GM12864 (cell line): ENCODE results near the gene EIF2D.
"Not testable (repeated sequence)": the region's sequence is repeated elsewhere in the genome, so short reads cannot be mapped to it uniquely, and the experiment has no call there.

Experiments used
- DNase-seq: peaks from one replicate; pipeline ENCODE4 v3.0.0-alpha.2; 2011; ENCODE audit warnings: low read depth
- H3K4me3 ChIP-seq: 2 replicates; pipeline ENCODE4 v1.5.1; 2011; ENCODE audit warnings: mild to moderate bottlenecking, low read depth, low read length, control low read depth
- CTCF ChIP-seq: IDR thresholded peaks from 2 replicates; pipeline ENCODE4 v1.5.1; 2011; ENCODE audit warnings: low read depth, mild to moderate bottlenecking, moderate library complexity, low read length, control low read depth, inconsistent platforms; ENCODE audit errors: missing control alignments

The EIF2D gene

GRCh38 chr1:206581571-206581981 lies 30.7 kb downstream of the EIF2D start:
- no peak for DNase-seq
- H3K4me3 ChIP-seq: no peak overlapping the region
- no peak for TF ChIP-seq CTCF

DNA sequence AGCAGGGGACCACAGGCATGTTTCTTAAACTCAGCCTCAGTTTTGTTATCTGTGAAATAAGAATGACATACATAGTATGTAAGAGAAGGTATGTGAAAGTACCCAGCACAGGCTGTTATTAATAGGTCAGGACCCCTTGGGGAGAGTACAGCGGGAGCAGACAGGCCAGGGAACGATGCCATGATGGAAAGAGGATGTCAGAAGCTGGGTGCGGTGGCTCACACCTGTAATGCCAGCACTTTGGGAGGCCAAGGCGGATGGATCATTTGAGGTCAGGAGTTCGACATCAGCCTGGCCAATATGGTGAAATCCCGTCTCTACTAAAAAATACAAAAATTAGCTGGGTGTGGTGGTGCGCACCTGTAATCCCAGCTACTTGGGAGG lies 31.2 kb downstream of the EIF2D start:
- H3K4me3 ChIP-seq, DNase-seq: not testable (repeated sequence)

DNA sequence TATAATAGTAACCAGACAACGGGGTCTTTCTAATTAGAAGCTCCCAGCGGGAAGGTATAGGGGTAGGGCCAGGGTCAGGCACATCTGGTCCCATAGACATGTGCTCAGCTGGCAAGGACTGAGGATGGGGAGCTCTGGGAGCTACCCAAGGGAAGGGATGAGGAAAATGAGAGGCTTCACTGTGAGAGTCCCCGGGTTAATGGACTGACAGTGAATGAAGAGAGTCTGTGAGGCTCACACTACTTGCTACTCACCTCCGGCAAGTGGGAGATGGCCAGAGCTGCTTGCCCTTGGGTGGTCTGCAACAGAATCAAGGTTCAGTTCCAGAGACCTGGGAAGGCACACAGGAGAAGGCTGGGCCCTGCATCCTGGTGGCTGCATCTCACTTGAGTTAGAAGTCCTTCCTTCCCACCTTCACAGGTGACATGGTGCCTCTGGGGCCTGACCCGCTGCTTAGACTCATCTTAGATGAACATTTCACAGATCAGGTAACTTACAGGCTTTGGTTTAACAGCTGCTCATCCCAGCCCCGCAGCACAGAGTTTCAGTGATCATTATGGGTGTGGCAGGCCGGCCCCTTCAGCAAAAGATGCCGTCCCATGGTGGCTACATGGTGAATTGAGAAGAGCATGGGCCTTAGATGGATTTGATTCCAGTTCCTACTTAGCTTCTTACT lies 31.7 kb downstream of the EIF2D start:
- TF ChIP-seq CTCF: no peak
- DNase-seq: no peak
- no peak overlapping the region for H3K4me3 ChIP-seq

- peak; percentile 89 for DNase-seq
- H3K4me3 ChIP-seq: no peak overlapping the region
Observed at GRCh38 chr1:206579747-206580437, 32.4 kb downstream of the EIF2D start.

GRCh38 chr1:206578978-206579374 lies 33.3 kb downstream of the EIF2D start:
- DNase-seq: no peak
- TF ChIP-seq CTCF: no peak
- H3K4me3 ChIP-seq: no peak overlapping the region

More at GRCh38 chr1:206579747-206580437, 32.4 kb downstream of the EIF2D start:
- no peak for TF ChIP-seq CTCF

DNA sequence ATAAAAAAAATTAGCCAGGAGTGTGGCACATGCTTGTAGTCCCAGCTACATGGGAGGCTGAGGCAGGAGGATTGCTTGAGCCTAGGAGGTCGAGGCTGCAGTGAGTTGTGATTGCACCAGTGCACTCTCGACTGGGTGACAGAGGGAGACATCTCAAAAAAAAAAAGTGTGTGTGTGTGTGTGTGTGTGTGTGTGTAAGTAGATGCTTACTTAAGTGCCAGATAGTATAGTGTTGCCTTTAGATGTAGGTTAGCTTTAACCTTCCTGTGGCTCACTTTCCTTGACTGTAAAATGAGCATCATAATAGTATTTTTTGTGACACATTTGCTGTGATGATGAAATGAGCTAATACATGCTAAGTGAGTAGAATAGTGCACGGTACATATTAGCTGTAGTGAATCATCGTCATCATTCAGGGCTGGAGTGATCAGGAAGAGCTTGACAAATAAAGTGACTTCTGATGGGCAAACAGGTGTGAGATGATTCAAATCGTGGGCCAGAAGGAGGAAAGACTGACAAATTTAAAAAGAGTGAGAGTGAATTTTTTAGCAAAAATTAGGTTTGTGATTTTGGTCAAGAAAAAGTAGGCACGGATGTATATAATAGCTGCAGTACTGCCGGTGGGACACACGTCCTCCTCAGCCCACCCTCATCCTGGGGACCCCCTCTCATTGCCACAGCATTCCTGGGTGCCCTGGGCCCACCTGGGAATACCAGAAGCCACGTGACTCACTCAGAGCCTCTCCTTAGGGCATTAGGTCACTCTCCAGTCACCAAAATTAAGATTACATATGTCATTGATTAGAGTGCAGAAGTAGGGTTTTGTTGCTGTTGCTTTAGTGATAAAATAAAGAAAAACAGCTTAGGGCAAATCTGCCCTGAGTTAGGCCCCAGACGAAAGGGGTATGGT lies 33.9 kb downstream of the EIF2D start:
- no peak overlapping the region for H3K4me3 ChIP-seq
- TF ChIP-seq CTCF: no peak
- no peak for DNase-seq

- H3K4me3 ChIP-seq: no peak overlapping the region
- DNase-seq: no peak
- no peak for TF ChIP-seq CTCF
Observed at GRCh38 chr1:206577626-206578025, 34.6 kb downstream of the EIF2D start.
